AG04450 (cell line): ENCODE results near the gene NDUFC2. TPM values are rescaled to one million over a fixed set of nuclear protein-coding genes. Genes with fewer than 3 reads are reported as not detected.
"Not testable (repeated sequence)": the region's sequence is repeated elsewhere in the genome, so short reads cannot be mapped to it uniquely, and the experiment has no call there.

Source experiments
- CTCF ChIA-PET: fragments of 300-600, 350-600 bp; formaldehyde crosslinking; extraction: SDS; loops from one replicate; lab custom pipeline; 2022; ENCODE audit warnings: antibody characterized with exemption, inconsistent platforms; lab: Charles Lee
- POLR2A ChIA-PET: fragments of 350-600 bp; formaldehyde crosslinking; extraction: SDS; loops from one replicate; lab custom pipeline; 2021; ENCODE audit warnings: antibody characterized with exemption, inconsistent platforms; lab: Yijun Ruan, JAX
- DNase-seq: peaks from one replicate; pipeline ENCODE4 v3.0.0-alpha.2; 2011; ENCODE audit warnings: low read depth, low spot score
- H3K27ac ChIP-seq: one replicate; pipeline ENCODE4 v1.5.1; 2012; ENCODE audit warnings: low read depth, low read length, control low read depth
- H3K27me3 ChIP-seq: one replicate; pipeline ENCODE4 v1.6.0; 2012; ENCODE audit warnings: low read length; ENCODE audit not compliant: control insufficient read depth, insufficient read depth
- H3K4me3 ChIP-seq: 2 replicates; pipeline ENCODE4 v1.5.1; 2011; ENCODE audit warnings: mild to moderate bottlenecking, low read depth, low read length, control low read depth
- H3K9me3 ChIP-seq: 2 replicates; pipeline ENCODE4 v1.5.1; 2012; ENCODE audit warnings: low read length; ENCODE audit not compliant: control insufficient read depth, insufficient read depth
- polyA plus RNA-seq: library from polyadenylated mRNA; depleted of rRNA; stranded (reverse); fragments of >200 nt; gene quantifications from 2 replicates; pipeline ENCODE4 v1.2.3, GENCODE V29; 2011
- TF ChIP-seq, protein P1 (sequence below): IDR thresholded peaks from 2 replicates; pipeline ENCODE4 v1.5.1; 2011; ENCODE audit warnings: low read depth, low read length, control low read depth, inconsistent platforms

The NDUFC2 gene
- polyA plus RNA-seq, 1 experiment: 128 TPM

DNA sequence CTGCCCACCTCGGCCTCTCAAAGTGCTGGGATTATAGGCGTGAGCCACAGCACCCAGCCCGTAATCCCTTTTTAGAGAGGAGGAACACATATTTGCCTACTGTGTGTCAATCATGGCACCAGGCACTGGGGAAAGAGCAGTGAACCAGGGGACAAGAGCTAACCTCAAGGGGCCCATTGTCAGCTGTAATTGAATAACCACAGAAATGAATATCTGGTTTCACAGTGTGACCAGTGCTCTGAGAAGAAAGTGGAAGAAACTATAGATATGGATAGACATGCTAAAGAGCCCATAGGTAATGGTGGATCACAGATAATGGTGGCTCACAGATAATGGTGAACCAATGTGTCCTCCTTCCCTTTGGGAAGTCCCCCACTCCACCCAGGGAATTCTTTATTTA, 48.0 kb downstream of the NDUFC2 start:
- H3K4me3 ChIP-seq: no peak overlapping the region
- ChIA-PET POLR2A (interaction anchor here (0.7 kb wide), 1 partner anchor 37 kb away, joined by 5 read pairs; the partner anchor contains the start of gene INTS4), CTCF (interaction anchor here (1.6 kb wide), 1 partner anchor 14 kb away, joined by 8 read pairs; no protein-coding TSS in a partner anchor)
- DNase-seq: no peak
- no peak overlapping the region for H3K27ac ChIP-seq
- no peaks in the 10 kb centered on the region for H3K27me3 ChIP-seq
- TF ChIP-seq, protein P1, sequence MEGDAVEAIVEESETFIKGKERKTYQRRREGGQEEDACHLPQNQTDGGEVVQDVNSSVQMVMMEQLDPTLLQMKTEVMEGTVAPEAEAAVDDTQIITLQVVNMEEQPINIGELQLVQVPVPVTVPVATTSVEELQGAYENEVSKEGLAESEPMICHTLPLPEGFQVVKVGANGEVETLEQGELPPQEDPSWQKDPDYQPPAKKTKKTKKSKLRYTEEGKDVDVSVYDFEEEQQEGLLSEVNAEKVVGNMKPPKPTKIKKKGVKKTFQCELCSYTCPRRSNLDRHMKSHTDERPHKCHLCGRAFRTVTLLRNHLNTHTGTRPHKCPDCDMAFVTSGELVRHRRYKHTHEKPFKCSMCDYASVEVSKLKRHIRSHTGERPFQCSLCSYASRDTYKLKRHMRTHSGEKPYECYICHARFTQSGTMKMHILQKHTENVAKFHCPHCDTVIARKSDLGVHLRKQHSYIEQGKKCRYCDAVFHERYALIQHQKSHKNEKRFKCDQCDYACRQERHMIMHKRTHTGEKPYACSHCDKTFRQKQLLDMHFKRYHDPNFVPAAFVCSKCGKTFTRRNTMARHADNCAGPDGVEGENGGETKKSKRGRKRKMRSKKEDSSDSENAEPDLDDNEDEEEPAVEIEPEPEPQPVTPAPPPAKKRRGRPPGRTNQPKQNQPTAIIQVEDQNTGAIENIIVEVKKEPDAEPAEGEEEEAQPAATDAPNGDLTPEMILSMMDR: no peak
- H3K9me3 ChIP-seq: no peaks in the 10 kb centered on the region

DNA sequence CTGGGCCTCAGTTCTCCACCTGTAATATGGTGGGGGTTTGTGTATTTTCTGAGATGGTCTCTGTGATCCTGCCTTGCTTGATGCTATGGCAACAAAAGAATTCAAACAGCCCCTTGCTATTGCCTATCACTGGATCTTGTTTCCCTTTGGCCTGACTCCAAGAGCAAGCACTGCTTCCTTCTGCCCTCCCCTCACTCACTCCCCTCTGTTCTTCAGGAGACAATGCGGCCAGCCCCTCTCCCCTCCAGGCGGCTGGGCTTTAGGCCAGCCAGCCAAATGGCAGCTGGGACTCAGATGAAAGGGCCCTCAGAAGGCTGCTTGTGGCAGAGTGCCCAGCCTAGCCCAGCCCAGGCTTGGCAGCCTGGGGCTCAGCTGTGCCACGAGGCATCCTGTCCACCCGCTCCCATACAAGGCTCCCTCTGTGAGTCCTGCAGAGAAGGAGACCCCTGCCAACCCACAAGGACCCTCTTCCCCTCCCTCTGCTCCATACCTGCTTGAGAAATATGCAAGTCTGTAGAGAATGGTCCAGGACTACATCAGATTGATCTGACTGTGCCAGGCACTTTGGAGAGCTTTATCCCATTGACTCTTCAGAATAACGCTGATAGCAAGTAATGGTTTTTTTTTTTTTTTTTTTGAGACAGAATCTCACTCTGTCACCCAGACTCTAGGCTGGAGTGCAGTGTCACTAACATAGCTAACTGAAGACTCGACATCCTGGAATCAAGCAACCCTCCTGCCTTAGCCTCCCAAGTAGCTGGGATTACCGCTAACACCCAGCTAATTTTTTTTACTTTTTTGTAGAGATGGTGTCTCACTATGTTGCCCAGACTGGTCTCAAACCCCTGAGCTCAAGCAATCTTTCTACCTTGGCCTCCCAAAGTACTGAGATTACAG, 49.0 kb downstream of the NDUFC2 start:
- no peak overlapping the region for H3K4me3 ChIP-seq
- DNase-seq: no peak
- no peaks in the 10 kb centered on the region for H3K27me3 ChIP-seq
- peak overlapping the region; percentile 21 for H3K27ac ChIP-seq
- POLR2A ChIA-PET: interaction anchor here (0.6 to 0.7 kb wide), 4 partner anchors 15 to 269 kb away, joined by 3 to 6 read pairs (median 4); partner anchors contain the start of gene INTS4
- H3K9me3 ChIP-seq: no peaks in the 10 kb centered on the region
- CTCF ChIA-PET: interaction anchor here (0.6 to 1.3 kb wide), 3 partner anchors 13 to 1225 kb away, joined by 3 to 4 read pairs (median 3); no protein-coding TSS in a partner anchor
- TF ChIP-seq, protein P1: no peak

DNA sequence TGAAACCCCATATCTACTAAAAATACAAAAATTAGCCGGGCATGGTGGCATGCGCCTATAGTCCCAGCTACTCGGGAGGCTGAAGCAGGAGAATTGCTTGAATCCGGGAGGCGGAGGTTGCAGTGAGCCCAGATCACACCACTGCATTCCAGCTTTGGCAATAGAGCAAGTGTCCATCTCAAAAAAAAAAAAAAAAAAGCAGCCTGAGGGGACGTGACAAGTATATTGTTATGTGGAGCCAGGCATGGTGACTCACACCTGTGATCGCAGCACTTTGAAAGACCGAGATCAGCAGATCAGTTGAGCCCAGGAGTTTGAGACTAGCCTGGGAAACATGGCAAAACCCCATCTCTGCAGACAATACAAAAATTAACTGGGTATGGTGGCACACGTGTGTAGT, 51.2 kb downstream of the NDUFC2 start:
- not testable (repeated sequence) for H3K27ac ChIP-seq, DNase-seq, H3K27me3 ChIP-seq, H3K4me3 ChIP-seq, H3K9me3 ChIP-seq
- CTCF ChIA-PET: interaction anchor here (1.4 kb wide), 1 partner anchor 18 kb away, joined by 5 read pairs; no protein-coding TSS in a partner anchor
- POLR2A ChIA-PET: interaction anchor here (0.7 kb wide), 1 partner anchor 8 kb away, joined by 5 read pairs; no protein-coding TSS in a partner anchor

DNA sequence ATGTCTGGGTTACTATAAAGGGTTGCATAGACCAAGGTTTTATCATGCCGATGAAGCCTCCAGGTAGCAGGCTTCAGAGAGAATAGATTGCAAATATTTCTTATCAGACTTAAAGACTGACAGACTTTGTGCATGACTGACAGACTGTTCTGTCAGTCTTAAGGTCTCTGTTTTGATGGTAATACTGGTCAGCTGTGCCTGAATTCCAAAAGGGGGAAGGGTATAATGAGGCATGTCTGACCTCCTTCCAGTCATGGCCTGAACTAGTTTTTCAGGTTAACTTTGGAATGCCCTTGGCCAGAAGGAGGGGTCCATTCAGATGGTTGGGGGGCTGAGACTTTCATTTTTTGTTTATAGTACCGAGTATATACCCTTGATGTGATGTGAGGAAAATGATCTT, 51.9 kb downstream of the NDUFC2 start:
- ChIA-PET POLR2A (no interaction called here), CTCF (interaction anchor here (1.4 kb wide), 1 partner anchor 19 kb away, joined by 5 read pairs; no protein-coding TSS in a partner anchor)
- Histone ChIP-seq H3K27ac (no peak overlapping the region), H3K27me3 (no peaks in the 10 kb centered on the region), H3K9me3 (no peaks in the 10 kb centered on the region; the same call in 1 of the 2 replicates), H3K4me3 (no peak overlapping the region)
- no peak for DNase-seq
- TF ChIP-seq, protein P1: no peak

DNA sequence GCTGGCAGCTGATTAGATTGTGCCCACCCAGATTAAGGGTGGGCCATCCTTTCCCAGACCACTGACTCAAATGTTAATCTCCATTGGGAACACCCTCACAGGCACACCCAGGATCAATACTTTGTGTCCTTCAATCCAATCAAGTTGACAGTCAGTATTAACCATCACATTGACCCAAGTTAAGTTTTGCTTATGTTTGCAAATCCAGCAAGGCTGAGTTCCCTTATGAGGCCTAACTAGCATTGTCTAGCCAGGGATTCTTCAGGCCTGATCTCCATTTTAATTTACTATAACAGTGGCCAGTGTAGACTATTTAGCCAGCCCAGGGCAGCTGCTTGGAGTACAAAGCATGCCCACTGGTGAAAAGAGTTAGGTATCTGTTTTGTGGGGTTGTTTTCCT, 54.3 kb downstream of the NDUFC2 start:
- ChIA-PET POLR2A (no interaction called here), CTCF (no interaction called here)
- H3K4me3 ChIP-seq: no peak overlapping the region
- no peak overlapping the region for H3K27ac ChIP-seq
- DNase-seq: no peak
- H3K27me3 ChIP-seq: no peaks in the 10 kb centered on the region
- H3K9me3 ChIP-seq: no peaks in the 10 kb centered on the region; the same call in 1 of the 2 replicates
- TF ChIP-seq, protein P1: no peak
